Measurements from ENCODE around the gene MYH9.
"Not testable (repeated sequence)": the region's sequence is repeated elsewhere in the genome, so short reads cannot be mapped to it uniquely, and the experiment has no call there.

DNA sequence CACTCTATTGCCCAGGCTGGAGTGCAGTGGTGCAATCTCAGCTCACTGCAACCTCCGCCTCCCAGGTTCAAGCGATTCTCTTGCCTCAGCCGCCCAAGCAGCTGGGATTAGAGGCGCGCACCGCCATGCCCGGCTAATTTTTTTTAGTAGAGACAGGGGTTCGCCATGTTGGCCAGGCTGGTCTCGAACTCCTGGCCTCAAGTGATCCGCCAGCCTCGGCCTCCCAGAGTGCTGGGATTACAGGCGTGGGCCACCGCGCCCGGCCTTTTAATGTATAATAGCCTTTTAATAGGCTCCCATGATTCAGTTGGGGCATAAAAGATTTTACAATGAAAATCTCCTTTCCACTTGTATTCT is 21.8 kb upstream of the MYH9 start:
- TF ChIP-seq POLR2A (IDR thresholded peaks at IDR 0.05) = not testable (repeated sequence)
- TF ChIP-seq, protein P1, sequence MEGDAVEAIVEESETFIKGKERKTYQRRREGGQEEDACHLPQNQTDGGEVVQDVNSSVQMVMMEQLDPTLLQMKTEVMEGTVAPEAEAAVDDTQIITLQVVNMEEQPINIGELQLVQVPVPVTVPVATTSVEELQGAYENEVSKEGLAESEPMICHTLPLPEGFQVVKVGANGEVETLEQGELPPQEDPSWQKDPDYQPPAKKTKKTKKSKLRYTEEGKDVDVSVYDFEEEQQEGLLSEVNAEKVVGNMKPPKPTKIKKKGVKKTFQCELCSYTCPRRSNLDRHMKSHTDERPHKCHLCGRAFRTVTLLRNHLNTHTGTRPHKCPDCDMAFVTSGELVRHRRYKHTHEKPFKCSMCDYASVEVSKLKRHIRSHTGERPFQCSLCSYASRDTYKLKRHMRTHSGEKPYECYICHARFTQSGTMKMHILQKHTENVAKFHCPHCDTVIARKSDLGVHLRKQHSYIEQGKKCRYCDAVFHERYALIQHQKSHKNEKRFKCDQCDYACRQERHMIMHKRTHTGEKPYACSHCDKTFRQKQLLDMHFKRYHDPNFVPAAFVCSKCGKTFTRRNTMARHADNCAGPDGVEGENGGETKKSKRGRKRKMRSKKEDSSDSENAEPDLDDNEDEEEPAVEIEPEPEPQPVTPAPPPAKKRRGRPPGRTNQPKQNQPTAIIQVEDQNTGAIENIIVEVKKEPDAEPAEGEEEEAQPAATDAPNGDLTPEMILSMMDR (IDR thresholded peaks at IDR 0.05) = not testable (repeated sequence)

Measured in esophagus squamous epithelium (tissue), 4 donors.